HT-29 (cell line): ENCODE results near the gene FEV. TPM values are rescaled to one million over a fixed set of nuclear protein-coding genes. Genes with fewer than 3 reads are reported as not detected.

Experiments
- DNase-seq: peaks from one replicate; pipeline ENCODE4 v3.0.0-alpha.2; 2015; ENCODE audit warnings: low spot score
- total RNA-seq: library from RNA; depleted of rRNA; stranded (reverse); fragments of >200 nt; shearing (Covaris generic); gene quantifications from 2 replicates; pipeline ENCODE4 v1.2.3, GENCODE V29; 2014

The FEV gene
- total RNA-seq, 1 experiment from 2014 or later = not detected

- peak; percentile 82 for DNase-seq
Measured at GRCh38 chr2:218979846-218980734, 4.9 kb downstream of the FEV start.

- DNase-seq = no peak
Measured at GRCh38 chr2:218975060-218975777, 9.8 kb downstream of the FEV start.

- DNase-seq = no peak
Measured at GRCh38 chr2:218970894-218971293, 14.1 kb downstream of the FEV start.

- no peak for DNase-seq
Measured at GRCh38 chr2:218964041-218964771, 20.8 kb downstream of the FEV start.

- DNase-seq = no peak
Measured at GRCh38 chr2:218963601-218964000, 21.4 kb downstream of the FEV start.

- DNase-seq = no peak
Measured at GRCh38 chr2:218962859-218963492, 22.0 kb downstream of the FEV start.

- DNase-seq = no peak
Measured at GRCh38 chr2:218961651-218962570, 23.1 kb downstream of the FEV start.

GRCh38 chr2:218961229-218961628 lies 23.8 kb downstream of the FEV start:
- no peak for DNase-seq

GRCh38 chr2:218960309-218961165 lies 24.4 kb downstream of the FEV start:
- DNase-seq = no peak

- no peak for DNase-seq
Measured at GRCh38 chr2:218959761-218960308, 25.1 kb downstream of the FEV start.

GRCh38 chr2:218959141-218959731 lies 25.7 kb downstream of the FEV start, which contains the start of gene CDK5R2:
CDK5R2 (plus strand) TSS chr2:218959666; CDS start chr2:218959821, 155 bp downstream.
- no peak for DNase-seq

GRCh38 chr2:218958276-218958675 lies 26.7 kb downstream of the FEV start:
- DNase-seq = no peak

- peak; percentile 8 for DNase-seq
Measured at GRCh38 chr2:218957671-218958070, 27.3 kb downstream of the FEV start.

GRCh38 chr2:218956039-218956438 lies 28.9 kb downstream of the FEV start:
- DNase-seq = no peak

- DNase-seq = no peak
Measured at GRCh38 chr2:218954541-218955300, 30.3 kb downstream of the FEV start.

- no peak for DNase-seq
Measured at GRCh38 chr2:218953366-218953954, 31.5 kb downstream of the FEV start.

GRCh38 chr2:218952160-218952559 lies 32.8 kb downstream of the FEV start:
- DNase-seq = no peak

- no peak for DNase-seq
Measured at GRCh38 chr2:218946621-218947020, 38.4 kb downstream of the FEV start.
